GM19455 (cell line): Measurements from ENCODE around the gene TTC34.

Experiments
- ATAC-seq: cut with Tn5 transposase; IDR thresholded peaks from one replicate; pipeline ENCODE4 v1.9.1; 2021; ENCODE audit not compliant: unreplicated experiment

Gene TTC34, protein sequence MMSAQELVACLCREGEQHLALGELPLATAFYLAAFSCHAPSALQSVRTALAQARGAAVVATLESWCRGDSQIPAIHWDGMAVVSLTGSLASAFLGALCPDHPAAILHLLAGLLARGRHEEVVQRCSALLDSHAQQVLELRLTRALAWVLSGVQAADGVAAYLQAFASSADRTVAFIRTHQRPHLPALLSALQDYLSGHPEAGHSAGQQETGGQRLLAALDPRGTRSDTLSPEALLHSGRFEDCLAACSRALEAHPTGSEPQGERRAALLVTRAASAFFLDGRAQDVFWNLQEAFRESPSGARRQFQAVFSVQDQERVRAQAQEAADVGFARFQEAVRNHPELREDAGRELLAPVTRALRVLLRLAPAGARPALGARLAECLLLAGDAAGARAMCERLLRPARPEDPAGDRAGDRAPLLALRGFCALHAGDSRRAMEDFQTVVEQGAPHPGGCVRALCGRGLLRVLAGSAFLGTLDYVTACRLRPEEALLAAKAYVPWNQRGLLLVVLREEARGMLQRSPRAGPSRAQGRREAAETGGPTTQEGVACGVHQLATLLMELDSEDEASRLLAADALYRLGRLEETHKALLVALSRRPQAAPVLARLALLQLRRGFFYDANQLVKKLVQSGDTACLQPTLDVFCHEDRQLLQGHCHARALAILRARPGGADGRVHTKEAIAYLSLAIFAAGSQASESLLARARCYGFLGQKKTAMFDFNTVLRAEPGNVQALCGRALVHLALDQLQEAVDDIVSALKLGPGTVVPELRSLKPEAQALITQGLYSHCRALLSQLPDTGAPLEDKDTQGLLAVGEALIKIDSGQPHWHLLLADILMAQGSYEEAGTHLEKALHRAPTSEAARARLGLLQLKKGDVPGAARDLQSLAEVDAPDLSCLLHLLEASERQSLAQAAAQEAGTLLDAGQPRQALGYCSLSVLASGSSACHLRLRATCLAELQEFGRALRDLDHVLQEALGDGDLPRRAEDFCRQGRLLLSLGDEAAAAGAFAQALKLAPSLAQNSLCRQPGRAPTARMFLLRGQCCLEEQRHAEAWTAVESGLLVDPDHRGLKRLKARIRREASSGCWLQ

GRCh38 chr1:2801535-2802291, at the start of gene TTC34:
TTC34 (minus strand) TSS chr1:2801693; CDS start chr1:2800827, 866 bp downstream.
- ATAC-seq: no peak

GRCh38 chr1:2850502-2850901, 49.0 kb upstream of the TTC34 start:
- ATAC-seq: no peak

- no peak for ATAC-seq
These were observed 46.6 kb upstream of the TTC34 start for GRCh38 chr1:2848006-2848670.

DNA sequence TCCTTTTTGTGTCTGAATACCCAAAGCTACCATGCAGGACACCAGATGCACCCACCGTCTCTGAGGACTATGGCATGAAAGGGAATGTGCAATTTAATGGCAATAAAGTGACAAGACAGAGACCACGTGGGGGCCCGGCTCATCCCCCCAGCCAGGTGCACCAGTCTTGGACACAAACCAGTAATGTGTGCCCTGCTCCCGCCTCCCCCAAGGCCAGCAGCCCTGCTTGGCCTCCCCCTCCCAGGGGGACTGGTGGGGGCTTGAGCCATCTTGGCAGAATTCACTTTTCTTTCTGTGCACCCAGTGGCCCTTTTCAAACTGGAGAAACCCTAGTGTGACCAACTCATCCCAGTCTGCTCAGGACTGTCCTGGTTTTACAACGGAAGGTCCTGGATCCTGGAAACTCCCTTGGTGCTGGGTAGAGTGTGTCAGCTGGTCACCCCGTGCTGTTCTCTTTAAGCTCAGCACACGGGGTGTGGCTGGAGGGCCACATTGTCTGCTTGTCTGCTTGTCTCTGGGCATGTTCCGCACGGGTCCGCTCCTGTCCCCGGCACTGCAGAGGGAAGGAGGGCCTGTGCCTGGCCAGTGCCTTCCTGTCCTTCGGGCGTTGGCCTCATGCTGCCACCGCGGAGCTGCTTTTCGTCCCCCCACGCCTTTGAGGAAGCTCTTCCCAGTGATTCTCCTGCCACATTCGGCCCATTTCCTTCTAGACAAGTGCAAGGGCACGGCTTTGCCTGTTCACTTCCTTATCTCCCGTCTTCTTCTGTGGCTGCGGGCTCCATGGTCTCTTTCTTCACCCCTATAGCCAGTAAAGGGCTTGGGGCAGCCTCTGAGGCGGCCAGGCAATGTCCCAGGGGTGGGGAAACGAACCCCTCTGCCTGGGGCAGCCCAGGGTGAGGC, 45.8 kb upstream of the TTC34 start:
- ATAC-seq: no peak

GRCh38 chr1:2845869-2846268, 44.4 kb upstream of the TTC34 start:
- no peak for ATAC-seq

DNA sequence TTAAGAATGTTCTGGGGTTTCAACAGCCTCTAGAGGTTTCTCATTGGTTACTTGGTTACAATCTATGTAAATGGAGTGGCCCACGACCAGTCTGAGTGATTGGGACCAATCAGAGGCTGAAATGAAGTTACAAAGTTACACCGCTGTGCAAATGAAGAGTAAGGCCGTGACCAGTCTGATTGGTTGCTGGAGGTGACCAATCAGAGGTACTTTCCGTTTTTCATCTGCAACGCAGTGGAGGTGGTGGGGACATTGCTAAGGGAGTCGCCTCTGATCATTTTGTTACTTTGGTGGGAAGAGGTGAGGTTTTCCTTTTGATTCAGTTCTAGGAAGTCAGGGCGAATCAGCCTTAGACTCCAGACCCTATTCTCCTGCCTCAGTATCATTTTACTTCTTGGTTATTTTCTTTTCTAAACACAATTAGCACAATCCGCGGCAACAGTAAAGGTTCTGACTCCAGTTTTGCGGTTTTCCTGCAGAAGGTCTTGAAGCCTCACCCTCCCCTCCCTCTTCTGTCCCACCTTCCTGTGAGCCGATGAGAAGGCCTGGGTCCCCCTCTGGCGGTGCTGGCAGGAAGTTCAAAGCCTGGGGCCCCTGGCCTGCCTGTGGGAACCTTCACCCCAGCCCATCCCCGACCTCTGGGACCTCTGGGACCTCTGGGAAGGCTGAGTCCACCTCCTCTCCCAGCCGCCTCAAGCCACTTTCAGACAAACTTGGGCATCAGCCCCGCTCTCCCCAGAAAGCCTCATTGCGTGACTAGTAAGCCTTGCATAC, 38.7 kb upstream of the TTC34 start:
- no peak for ATAC-seq

- no peak for ATAC-seq
These were observed 36.3 kb upstream of the TTC34 start for GRCh38 chr1:2837823-2838222.

- ATAC-seq: no peak
These were observed 35.8 kb upstream of the TTC34 start for GRCh38 chr1:2837316-2837715.

DNA sequence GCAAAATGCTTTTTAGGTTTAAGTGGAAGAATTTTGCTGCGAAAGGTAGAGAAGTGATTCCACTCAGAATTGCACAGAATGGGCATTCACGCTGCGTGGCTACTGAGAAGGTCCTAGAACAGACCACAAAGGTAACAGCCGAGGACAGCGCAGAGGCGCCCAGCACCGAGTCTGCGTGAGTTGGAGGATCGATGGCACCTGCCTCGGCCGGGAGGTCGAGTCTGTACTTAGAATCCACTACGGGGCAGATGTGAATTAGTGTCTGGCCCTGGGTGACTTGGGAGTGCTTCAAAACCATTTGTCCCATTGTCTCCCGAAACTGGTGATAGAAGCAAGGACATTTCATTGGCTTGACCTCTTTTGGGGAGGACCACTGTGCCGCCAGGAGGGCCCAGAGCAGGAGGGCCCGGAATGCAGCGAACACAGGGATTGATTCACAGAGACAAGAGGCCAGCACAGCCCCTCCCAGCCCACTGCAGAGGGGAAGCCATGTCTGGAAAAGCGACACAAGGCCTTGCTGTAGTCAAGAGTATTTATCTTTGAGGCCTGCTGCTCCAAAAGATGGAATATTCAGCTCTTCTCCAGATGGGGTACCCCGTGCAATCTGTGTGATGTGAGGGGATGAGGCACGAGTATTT, 35.0 kb upstream of the TTC34 start:
- no peak for ATAC-seq

GRCh38 chr1:2835650-2836159, 34.2 kb upstream of the TTC34 start:
- ATAC-seq: no peak

DNA sequence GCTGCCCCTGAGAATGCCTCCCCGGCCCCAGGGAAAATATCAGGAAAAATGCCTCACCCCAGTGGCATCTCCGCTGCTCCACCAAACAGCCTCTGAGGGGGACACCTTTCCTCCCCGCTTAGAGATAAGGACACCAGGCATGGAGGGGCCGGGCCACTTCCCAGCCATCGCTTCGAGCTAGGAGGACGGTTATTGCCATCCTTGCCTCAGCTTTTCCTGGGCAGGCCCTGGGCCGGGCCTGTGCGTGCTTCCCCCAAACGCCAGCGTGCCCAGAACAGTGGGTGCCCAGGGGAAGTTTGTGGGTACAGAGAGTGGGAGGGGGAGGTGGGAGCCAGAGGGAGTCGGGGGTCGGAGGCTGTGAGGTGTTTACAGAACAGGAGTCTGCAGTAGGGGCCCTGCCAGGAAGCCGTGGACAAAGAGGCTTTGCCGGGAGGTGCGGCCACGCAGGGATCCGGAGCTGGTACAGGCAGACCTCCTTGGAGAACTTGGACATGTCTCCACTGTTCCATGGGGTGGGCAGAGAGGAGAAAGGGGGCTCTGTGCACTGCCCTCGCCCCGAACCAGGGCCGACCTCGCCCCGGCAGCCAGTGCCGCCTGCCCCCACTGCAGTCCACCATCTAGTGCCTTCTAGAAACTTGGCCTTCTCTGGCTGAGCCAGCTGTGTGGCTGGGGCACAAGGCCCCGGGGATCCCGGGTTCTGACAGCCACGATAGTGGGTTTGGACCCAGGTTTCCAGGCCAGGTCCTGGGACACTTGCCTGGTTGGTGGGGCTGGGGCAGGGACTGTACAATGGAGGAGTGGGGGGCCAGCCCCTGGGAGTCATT, 33.5 kb upstream of the TTC34 start:
- ATAC-seq: no peak

GRCh38 chr1:2834146-2834475, 32.6 kb upstream of the TTC34 start:
- ATAC-seq: no peak

GRCh38 chr1:2833454-2834145, 32.1 kb upstream of the TTC34 start:
- no peak for ATAC-seq

GRCh38 chr1:2832506-2833453, 31.3 kb upstream of the TTC34 start:
- no peak for ATAC-seq

- ATAC-seq: no peak
These were observed 30.2 kb upstream of the TTC34 start for GRCh38 chr1:2831596-2832212.
